ENCODE results near the gene PSMA1.

PSMA1 gene

GRCh38 chr11:14506532-14506931, 13.7 kb downstream of the PSMA1 start:
- no peak overlapping the region for H3K27ac ChIP-seq
- no peak for TF ChIP-seq CTCF (IDR thresholded peaks at IDR 0.05)
- no peak for TF ChIP-seq ZFX (IDR thresholded peaks at IDR 0.05; ENCODE audit: borderline replicate concordance)

GRCh38 chr11:14503023-14503422, 17.2 kb downstream of the PSMA1 start:
- 0 out of 2 replicates have a peak overlapping the region, but pooled peaks have one; percentile 83 for H3K27ac ChIP-seq
- no peak for TF ChIP-seq CTCF (IDR thresholded peaks at IDR 0.05)
- no peak for TF ChIP-seq ZFX (IDR thresholded peaks at IDR 0.05; ENCODE audit: borderline replicate concordance)

- H3K27ac ChIP-seq = peak overlapping the region; percentile 83; the same call in 1 of the 2 replicates
- TF ChIP-seq ZFX (IDR thresholded peaks at IDR 0.05; ENCODE audit: borderline replicate concordance) = no peak
- TF ChIP-seq CTCF (IDR thresholded peaks at IDR 0.05) = no peak
Observed at GRCh38 chr11:14502039-14502438, 18.1 kb downstream of the PSMA1 start.

GRCh38 chr11:14500181-14500651, 20.0 kb downstream of the PSMA1 start:
- peak overlapping the region; percentile 83 for H3K27ac ChIP-seq
- TF ChIP-seq ZFX (IDR thresholded peaks at IDR 0.05; ENCODE audit: borderline replicate concordance) = no peak
- no peak for TF ChIP-seq CTCF (IDR thresholded peaks at IDR 0.05)

- no peak for TF ChIP-seq ZFX (IDR thresholded peaks at IDR 0.05; ENCODE audit: borderline replicate concordance)
- TF ChIP-seq CTCF (IDR thresholded peaks at IDR 0.05) = no peak
- H3K27ac ChIP-seq = peak within 1 kb of the TSS; percentile 83
Observed at GRCh38 chr11:14499560-14500180, 20.5 kb downstream of the PSMA1 start, which contains the start of gene COPB1. Gene COPB1 (minus strand): TSS chr11:14499811. CDS start chr11:14498928, 883 bp downstream.

- TF ChIP-seq CTCF (IDR thresholded peaks at IDR 0.05) = no peak
- TF ChIP-seq ZFX (IDR thresholded peaks at IDR 0.05; ENCODE audit: borderline replicate concordance) = no peak
Observed at GRCh38 chr11:14499178-14499559, 21.0 kb downstream of the PSMA1 start.

GRCh38 chr11:14480716-14481115, 39.5 kb downstream of the PSMA1 start:
- H3K27ac ChIP-seq = no peak overlapping the region
- TF ChIP-seq ZFX (IDR thresholded peaks at IDR 0.05; ENCODE audit: borderline replicate concordance) (no peak), CTCF (IDR thresholded peaks at IDR 0.05) (no peak)

More at GRCh38 chr11:14499178-14499559, 21.0 kb downstream of the PSMA1 start:
- peak overlapping the region; percentile 83 for H3K27ac ChIP-seq
